Measurements from ENCODE around the gene SRGAP1.

GRCh38 chr12:64016521-64016920, 172.0 kb downstream of the SRGAP1 start:
- TF ChIP-seq CTCF (IDR thresholded peaks at IDR 0.05; ENCODE audit: borderline replicate concordance, extremely low read depth, low read length, poor library complexity, severe bottlenecking): no peak
- no peak for TF ChIP-seq EZH2 (IDR thresholded peaks at IDR 0.05; ENCODE audit: borderline replicate concordance, low read depth, low read length, severe bottlenecking)

Data from DND-41 (cell line).